ENCODE data around the gene DCAF6.

Gene DCAF6

GRCh38 chr1:168087696-168088095 lies 151.2 kb downstream of the DCAF6 start:
- DNase-seq, result no peak

GRCh38 chr1:168088511-168089325 lies 152.2 kb downstream of the DCAF6 start:
- no peak for DNase-seq

DNA sequence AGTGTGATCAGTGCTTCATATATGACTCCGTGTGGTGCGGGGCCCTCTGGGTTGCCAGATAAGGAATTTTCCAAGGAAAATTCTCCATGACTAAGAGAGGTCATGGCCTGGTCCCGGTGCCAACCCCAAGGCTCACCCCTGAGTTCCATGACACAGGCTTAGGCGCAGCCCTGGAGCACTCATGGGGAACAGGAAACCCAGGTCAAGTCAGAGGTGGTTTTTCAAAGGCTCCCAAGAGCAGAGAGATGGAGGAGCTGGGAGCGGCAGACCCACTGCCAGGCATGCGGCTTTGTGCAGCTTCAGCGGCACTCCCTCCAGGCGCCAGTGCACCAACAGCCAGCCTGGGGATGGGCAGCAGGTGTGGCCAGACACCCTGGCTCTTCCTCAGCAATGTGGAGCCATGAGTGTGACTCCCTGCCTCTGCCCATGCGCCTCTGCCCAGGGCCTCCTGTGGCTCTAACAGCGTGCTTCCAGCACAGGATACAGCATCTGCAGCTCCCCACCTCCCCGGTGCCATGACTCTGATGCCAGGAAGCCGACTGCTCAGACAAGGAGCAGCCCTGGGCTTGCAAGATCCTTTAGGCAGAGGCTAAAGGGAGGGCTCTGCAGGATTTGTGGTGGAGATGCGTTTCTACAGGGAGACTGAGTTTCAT lies 153.0 kb downstream of the DCAF6 start:
- no peak for DNase-seq

- DNase-seq, result no peak
Measured at GRCh38 chr1:168089979-168090337, 153.5 kb downstream of the DCAF6 start.

GRCh38 chr1:168090395-168090794 lies 153.9 kb downstream of the DCAF6 start:
- DNase-seq, result no peak

GRCh38 chr1:168091063-168091462 lies 154.6 kb downstream of the DCAF6 start:
- no peak for DNase-seq

DNA sequence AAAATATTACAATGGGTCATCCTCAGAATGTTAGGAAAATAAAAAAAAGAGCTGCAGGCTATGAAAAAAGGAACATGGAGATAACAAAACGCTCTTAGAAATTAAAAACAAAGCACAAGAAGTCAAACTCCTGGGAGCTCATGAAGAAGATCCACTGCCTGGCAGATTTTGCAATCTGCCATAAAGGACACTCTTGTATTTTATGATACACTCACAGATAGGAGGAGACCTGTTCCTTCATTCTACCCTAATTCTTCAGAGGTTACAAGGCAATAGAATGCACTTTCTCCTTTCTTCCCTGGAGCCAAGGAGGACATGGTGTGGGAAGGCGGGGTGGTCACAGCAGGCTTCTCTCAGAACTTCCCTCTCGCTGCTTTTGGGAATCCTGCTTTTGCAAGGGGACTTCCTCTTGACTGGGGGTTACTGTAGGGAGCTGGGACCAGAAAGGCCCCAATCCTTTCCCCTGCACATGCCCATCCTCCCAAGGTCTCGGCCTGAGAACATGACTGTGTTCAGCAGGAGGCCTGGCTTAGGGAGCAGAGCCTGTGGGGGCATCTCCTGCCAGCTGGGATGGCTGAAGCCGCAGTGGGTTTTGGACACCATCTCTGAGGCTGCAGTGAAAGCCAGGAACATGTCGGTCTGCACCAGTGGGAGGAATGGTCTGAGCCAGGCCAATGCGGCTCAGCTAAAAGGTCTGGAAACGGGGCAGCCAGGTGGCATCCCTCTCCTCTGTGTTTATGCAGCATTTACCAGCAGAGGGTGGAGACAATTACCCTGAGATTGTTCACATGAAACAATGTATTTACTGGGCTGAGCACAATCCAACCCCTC lies 155.5 kb downstream of the DCAF6 start:
- no peak for DNase-seq

GRCh38 chr1:168092566-168093355 lies 156.3 kb downstream of the DCAF6 start:
- no peak for DNase-seq

DNA sequence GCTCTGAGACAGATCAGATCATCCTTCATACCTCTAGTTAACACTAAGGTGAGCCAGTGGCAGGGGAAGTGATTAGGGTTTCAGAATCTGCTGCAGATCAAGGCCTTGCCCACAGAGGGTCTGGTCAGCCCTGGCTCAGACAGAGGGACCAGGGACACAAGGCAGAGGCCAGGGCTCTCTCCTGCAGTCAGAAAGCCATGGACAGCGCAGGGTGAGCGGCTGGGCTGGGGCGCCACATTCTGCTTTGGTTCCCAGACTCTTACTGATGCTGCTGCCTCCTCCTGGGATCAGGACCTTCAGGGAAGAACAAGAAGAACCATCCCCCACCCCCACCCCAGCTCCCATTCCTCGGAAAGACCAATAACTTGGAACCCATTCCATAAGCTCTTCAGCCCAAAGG lies 157.1 kb downstream of the DCAF6 start:
- no peak for DNase-seq

DNA sequence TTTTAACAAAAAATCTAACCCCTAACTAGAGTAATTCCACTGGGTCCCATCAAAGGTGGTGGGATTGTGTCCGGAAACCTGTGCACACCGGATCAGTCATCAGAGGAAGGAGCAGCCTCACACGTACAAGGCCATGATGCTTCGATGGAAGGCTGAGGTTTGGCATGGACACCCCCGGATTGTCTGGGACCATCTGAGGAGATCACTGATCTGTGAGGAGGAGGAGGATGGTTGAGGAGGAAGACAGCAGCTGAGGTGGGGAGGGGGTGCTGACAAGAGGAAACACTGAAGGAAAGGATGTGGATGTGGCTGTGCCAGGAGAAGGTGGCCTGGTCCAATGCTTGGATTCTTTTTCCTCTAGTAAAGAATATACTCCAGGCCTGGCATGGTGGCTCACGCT lies 159.0 kb downstream of the DCAF6 start:
- DNase-seq, result no peak

- no peak for DNase-seq
Measured at GRCh38 chr1:168096296-168097165, 160.0 kb downstream of the DCAF6 start.

GRCh38 chr1:168097921-168098528 lies 161.5 kb downstream of the DCAF6 start:
- DNase-seq, result no peak

DNA sequence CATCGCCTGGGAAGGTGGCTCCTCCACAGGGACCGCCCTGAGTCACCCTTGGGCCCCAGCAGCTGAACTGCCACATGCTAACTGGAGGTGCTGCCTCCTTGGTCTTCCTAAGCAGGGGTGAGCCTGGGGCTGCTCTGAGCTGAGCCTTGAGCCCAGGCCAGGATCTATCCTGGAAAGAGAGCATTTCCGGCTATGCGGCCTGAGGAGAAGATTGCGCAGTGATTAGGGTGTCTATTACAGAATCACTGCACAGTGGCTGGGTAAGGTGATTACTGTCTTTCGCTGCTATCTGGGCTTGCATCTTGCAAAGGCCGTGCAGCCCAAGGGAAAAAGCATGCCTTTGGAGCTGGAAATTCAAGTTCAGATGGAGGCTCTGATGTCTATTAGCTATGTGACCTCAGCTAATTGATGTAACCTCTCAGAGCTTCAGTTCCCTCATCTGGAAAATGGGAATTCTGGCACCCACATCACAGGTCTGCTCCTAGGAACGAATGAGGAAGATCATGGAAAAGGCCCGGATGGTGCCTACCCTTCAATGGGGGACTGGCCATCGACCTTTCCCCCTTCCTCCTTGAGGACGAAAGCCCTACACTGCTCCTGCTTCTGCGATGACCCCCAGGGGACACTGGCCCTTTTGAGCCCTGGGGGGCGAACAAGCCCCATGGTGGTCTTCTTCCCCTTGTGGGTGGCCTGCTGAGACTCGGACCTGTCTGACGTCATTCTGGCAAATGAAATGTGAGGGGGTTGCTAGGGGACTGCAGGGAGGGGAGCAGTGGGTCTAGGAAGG lies 162.2 kb downstream of the DCAF6 start:
- no peak for DNase-seq

DNA sequence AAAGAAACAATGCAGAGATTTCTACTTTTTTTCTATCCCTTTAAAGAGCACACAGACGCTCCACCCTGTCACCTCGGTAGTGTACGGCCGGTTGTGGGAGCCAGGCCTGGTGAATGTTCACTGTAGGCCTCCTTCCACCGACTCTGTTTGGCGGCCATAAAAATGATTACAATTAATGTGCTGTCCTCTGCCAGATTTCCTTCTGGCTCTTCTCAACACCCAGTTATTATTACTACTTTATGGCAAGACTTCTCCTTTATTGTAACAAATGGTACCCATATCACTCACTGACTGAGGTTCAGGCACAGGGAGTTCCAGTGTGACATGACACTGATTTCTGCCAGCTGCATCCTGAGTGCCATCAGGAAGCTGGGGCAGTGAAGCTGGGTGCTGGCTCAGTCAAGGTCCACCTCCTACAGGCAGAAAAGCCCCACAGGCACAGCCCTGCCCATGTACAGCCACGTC lies 162.9 kb downstream of the DCAF6 start:
- DNase-seq, result no peak

GRCh38 chr1:168100315-168101002 lies 164.0 kb downstream of the DCAF6 start:
- no peak for DNase-seq

GRCh38 chr1:168101336-168101735 lies 164.9 kb downstream of the DCAF6 start:
- no peak for DNase-seq

- no peak for DNase-seq
Measured at GRCh38 chr1:168102487-168102886, 166.0 kb downstream of the DCAF6 start.

- no peak for DNase-seq
Measured at GRCh38 chr1:168104535-168104934, 168.1 kb downstream of the DCAF6 start.

DNA sequence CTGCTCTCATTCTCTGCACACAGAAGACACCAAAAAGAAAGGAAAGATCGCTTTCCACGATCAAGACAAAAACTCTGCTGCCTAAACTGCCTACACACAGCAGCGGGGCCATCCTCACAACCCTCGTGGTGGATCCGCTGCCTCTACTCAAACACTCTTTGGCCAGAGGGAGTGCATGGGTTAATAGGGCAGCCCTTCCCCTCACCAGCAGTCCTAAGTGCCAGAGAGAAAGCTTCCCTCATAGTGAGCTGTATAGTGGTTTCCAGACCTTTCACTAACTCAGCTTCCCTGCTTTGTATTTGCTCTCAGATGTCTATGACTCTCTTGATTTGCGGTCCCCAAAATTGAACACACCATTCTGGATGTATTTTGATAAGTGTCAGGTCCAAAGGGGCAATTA lies 169.4 kb downstream of the DCAF6 start:
- no peak for DNase-seq

DNA sequence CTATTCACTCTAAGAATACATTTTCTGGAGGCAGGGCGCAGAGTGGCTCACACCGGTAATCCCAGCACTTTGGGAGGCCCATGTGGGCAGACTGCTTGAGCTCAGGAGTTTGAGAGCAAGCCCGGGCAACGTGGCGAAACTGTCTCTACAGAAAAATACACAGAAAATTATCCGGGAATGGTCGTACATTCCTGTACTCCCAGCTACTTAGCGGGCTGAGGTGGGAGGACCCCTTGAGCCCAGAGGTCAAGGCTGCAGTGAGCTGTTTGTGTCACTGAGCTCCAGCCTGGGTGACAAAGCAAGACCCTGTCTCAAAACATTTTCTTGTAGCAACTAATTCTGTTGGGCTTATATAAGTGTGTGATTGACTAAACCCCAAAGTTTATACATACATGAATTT lies 169.8 kb downstream of the DCAF6 start:
- no peak for DNase-seq
